H1 (cell line): ENCODE results near the gene GTF2IRD1. TPM values are rescaled to one million over a fixed set of nuclear protein-coding genes. Genes with fewer than 3 reads are reported as not detected.
"Not testable (repeated sequence)": the region's sequence is repeated elsewhere in the genome, so short reads cannot be mapped to it uniquely, and the experiment has no call there.

ENCODE experiments used
- CTCF ChIA-PET: fragments of 300-600 bp; sonication (Branson Sonifier 250); formaldehyde crosslinking; loops from one replicate; lab custom pipeline; 2021; ENCODE audit not compliant: partially characterized antibody; lab: Charles Lee
- POLR2A ChIA-PET: fragments of 300-600 bp; sonication (Branson Sonifier 250); formaldehyde crosslinking; loops from one replicate; lab custom pipeline; 2021; ENCODE audit warnings: inconsistent platforms; ENCODE audit not compliant: partially characterized antibody; lab: Charles Lee
- DNase-seq, 2 experiments: peaks; one replicate each; pipeline versions ENCODE4 v3.0.0 to v3.0.0-alpha.2; 2010 to 2022; ENCODE audit warnings: low spot score in 2 of 2, low read depth in 1 of 2, mixed read lengths in 1 of 2
- FAIRE-seq: peaks from 2 replicates; lab custom pipeline; 2011; peaks lifted over from hg19 to GRCh38; lab: Jason Lieb, UNC
- H2AFZ ChIP-seq: 2 replicates; pipeline ENCODE4 v1.8.1; 2012; ENCODE audit warnings: low read length, inconsistent platforms
- H2AK5ac ChIP-seq: 2 replicates; pipeline ENCODE4 v1.6.1; 2013; ENCODE audit warnings: low read depth, low read length
- H2BK120ac ChIP-seq: replicated peaks from 2 replicates; pipeline ENCODE3; 2013; ENCODE audit warnings: low read depth, low read length, inconsistent platforms
- H2BK12ac ChIP-seq: 2 replicates; pipeline ENCODE4 v1.6.1; 2013; ENCODE audit warnings: low read depth, low read length
- H2BK15ac ChIP-seq: 2 replicates; pipeline ENCODE4 v1.6.1; 2013; ENCODE audit warnings: low read length
- H2BK20ac ChIP-seq: 2 replicates; pipeline ENCODE4 v1.6.1; 2013; ENCODE audit warnings: low read length
- H2BK5ac ChIP-seq: 2 replicates; pipeline ENCODE4 v1.6.1; 2013; ENCODE audit warnings: low read depth, low read length
- H3K14ac ChIP-seq: 2 replicates; pipeline ENCODE4 v1.6.1; 2013; ENCODE audit warnings: inconsistent platforms; ENCODE audit not compliant: insufficient read length
- H3K18ac ChIP-seq: 2 replicates; pipeline ENCODE4 v1.6.1; 2013; ENCODE audit warnings: low read length; ENCODE audit errors: extremely low read depth
- H3K23ac ChIP-seq: 2 replicates; pipeline ENCODE4 v1.6.1; 2013; ENCODE audit warnings: inconsistent platforms; ENCODE audit not compliant: insufficient read length
- H3K23me2 ChIP-seq: 2 replicates; pipeline ENCODE4 v1.6.1; 2013; ENCODE audit warnings: low read depth, low read length
- H3K27ac ChIP-seq: 2 replicates; pipeline ENCODE4 v1.6.1; 2011; ENCODE audit warnings: low read depth, low read length, inconsistent platforms
- H3K27me3 ChIP-seq, 4 experiments: replicated peaks in 1 of 4; 1 replicate in 1 of 4; 2 replicates in 3 of 4; pipeline versions ENCODE4 v1.6.1 to v1.8.1; 2011 to 2013; ENCODE audit warnings: low read length in 3 of 4, mild to moderate bottlenecking in 3 of 4, inconsistent platforms in 2 of 4, mixed read lengths in 2 of 4, moderate library complexity in 1 of 4; ENCODE audit not compliant: control insufficient read depth in 3 of 4, insufficient read depth in 3 of 4; ENCODE audit errors: extremely low read depth in 1 of 4
- H3K36me3 ChIP-seq, 4 experiments: 2 replicates each; pipeline versions ENCODE4 v1.6.1 to v1.8.1; 2011 to 2013; ENCODE audit warnings: mild to moderate bottlenecking in 4 of 4, low read length in 3 of 4, moderate library complexity in 2 of 4, control low read depth in 1 of 4, inconsistent platforms in 1 of 4; ENCODE audit not compliant: insufficient read depth in 4 of 4, control insufficient read depth in 2 of 4
- H3K4ac ChIP-seq: replicated peaks from 2 replicates; pipeline ENCODE3; 2013; ENCODE audit warnings: low read length, low read depth, mixed read lengths, inconsistent platforms; ENCODE audit not compliant: insufficient read length
- H3K4me1 ChIP-seq, 4 experiments: replicated peaks in 1 of 4; 1 replicate in 1 of 4; 2 replicates in 3 of 4; pipeline versions ENCODE4 v1.6.1 to v1.8.1; 2011 to 2013; ENCODE audit warnings: low read length in 3 of 4, inconsistent platforms in 2 of 4, mixed read lengths in 1 of 4; ENCODE audit not compliant: insufficient read depth in 4 of 4, control insufficient read depth in 3 of 4
- H3K4me2 ChIP-seq, 2 experiments: 2 replicates each; pipeline versions ENCODE4 v1.6.1 to v1.8.1; 2011 to 2013; ENCODE audit warnings: low read depth in 2 of 2, low read length in 2 of 2, control low read depth in 1 of 2, inconsistent platforms in 1 of 2, mild to moderate bottlenecking in 1 of 2; ENCODE audit not compliant: insufficient read depth in 1 of 2
- H3K4me3 ChIP-seq, 4 experiments: fragments of 200-600, 300-600 bp in 1 of 4; sonication (generic), shearing (Covaris generic), sonication (Bioruptor Twin) in 1 of 4; 2 replicates each; pipeline versions ENCODE4 v1.5.1 to v1.8.1; 2011 to 2016; ENCODE audit warnings: low read length in 4 of 4, low read depth in 3 of 4, control low read depth in 2 of 4, inconsistent platforms in 2 of 4, mild to moderate bottlenecking in 2 of 4, mixed read lengths in 1 of 4, moderate library complexity in 1 of 4; ENCODE audit not compliant: insufficient read depth in 2 of 4; ENCODE audit errors: extremely low read depth in 1 of 4
- H3K56ac ChIP-seq: replicated peaks from 2 replicates; pipeline ENCODE3; 2013; ENCODE audit warnings: low read depth, mild to moderate bottlenecking, mixed read lengths, low read length, inconsistent platforms; ENCODE audit not compliant: insufficient read length
- H3K79me1 ChIP-seq: 2 replicates; pipeline ENCODE4 v1.6.1; 2013; ENCODE audit warnings: low read depth, low read length, control low read depth
- H3K79me2 ChIP-seq, 2 experiments: 2 replicates each; pipeline versions ENCODE4 v1.6.1 to v1.8.1; 2012 to 2013; ENCODE audit warnings: low read length in 2 of 2, mild to moderate bottlenecking in 2 of 2, inconsistent platforms in 1 of 2; ENCODE audit not compliant: insufficient read depth in 2 of 2, control insufficient read depth in 1 of 2
- H3K9ac ChIP-seq, 4 experiments: replicated peaks in 1 of 4; 1 replicate in 1 of 4; 2 replicates in 3 of 4; pipeline versions ENCODE4 v1.6.1 to v1.8.1; 2011 to 2013; ENCODE audit warnings: low read depth in 3 of 4, low read length in 3 of 4, control low read depth in 2 of 4, mild to moderate bottlenecking in 2 of 4, moderate library complexity in 2 of 4, inconsistent platforms in 1 of 4; ENCODE audit errors: extremely low read depth in 1 of 4
- H3K9me3 ChIP-seq, 2 experiments: 2 replicates each; pipeline versions ENCODE4 v1.6.1 to v1.8.1; 2012 to 2013; ENCODE audit warnings: mild to moderate bottlenecking in 2 of 2, moderate library complexity in 2 of 2, control low read depth in 1 of 2, inconsistent platforms in 1 of 2, low read depth in 1 of 2, low read length in 1 of 2, mixed read lengths in 1 of 2; ENCODE audit not compliant: insufficient read depth in 2 of 2
- H4K20me1 ChIP-seq, 2 experiments: replicated peaks in 1 of 2; 2 replicates each; pipeline versions ENCODE3 to v1.8.1; 2011 to 2013; ENCODE audit warnings: inconsistent platforms in 2 of 2, low read length in 2 of 2, mild to moderate bottlenecking in 1 of 2; ENCODE audit not compliant: insufficient read depth in 2 of 2, control insufficient read depth in 1 of 2
- H4K5ac ChIP-seq: 2 replicates; pipeline ENCODE4 v1.6.1; 2013; ENCODE audit warnings: low read length, low read depth, mixed read lengths, inconsistent platforms; ENCODE audit not compliant: insufficient read length
- H4K8ac ChIP-seq: 2 replicates; pipeline ENCODE4 v1.8.0; 2013; ENCODE audit warnings: mild to moderate bottlenecking, moderate library complexity, low read length, inconsistent platforms; ENCODE audit not compliant: insufficient read depth; ENCODE audit errors: extremely low read depth
- H4K91ac ChIP-seq: replicated peaks from 2 replicates; pipeline ENCODE3; 2013; ENCODE audit warnings: low read length, mixed read lengths, inconsistent platforms; ENCODE audit not compliant: insufficient read length
- WGBS, 2 experiments: shearing (Covaris generic) in 1 of 2; methylation state at CpG; one replicate each; pipeline versions ENCODE4 v1.1.6 to v1.1.7; 2013 to 2015; ENCODE audit warnings: low lambda C conversion rate in 2 of 2, mixed read lengths in 2 of 2, inconsistent platforms in 1 of 2, low coverage in 1 of 2, missing lambda C conversion rate in 1 of 2; ENCODE audit not compliant: insufficient replicate concordance in 2 of 2, insufficient coverage in 1 of 2, insufficient read length in 1 of 2; ENCODE audit errors: extremely low coverage in 1 of 2, missing lambda C conversion rate in 1 of 2; 5-methylcytosine and 5-hydroxymethylcytosine counted together
- polyA plus RNA-seq, 7 experiments: library from polyadenylated mRNA; depleted of rRNA in 3 of 7; stranded (reverse) in 5 of 7; unstranded in 2 of 7; fragments of >200 nt in 5 of 7; fragments of 200-250 nt in 2 of 7; gene quantifications; 1 replicate in 5 of 7; 2 replicates in 1 of 7; 4 replicates in 1 of 7; pipeline versions ENCODE4 v1.2.1 to v1.2.3, GENCODE V29; 2011 to 2013; ENCODE audit warnings: missing spikeins in 2 of 7, mixed read lengths in 2 of 7
- total RNA-seq: library from RNA; stranded (reverse); fragmentation: NEBNext Ultra II Directional; extraction: Animal tissue kit (Norgen Biotek cat#: 25700); gene quantifications from 2 replicates; pipeline ENCODE4 v1.2.1, GENCODE V29; 2021

The GTF2IRD1 gene
- total and polyA plus RNA-seq, 2 of the 8 experiments (the other 6 are each of a cell fraction or from before 2014, with no cell fraction given), result 27.4 to 45.4 TPM

DNA sequence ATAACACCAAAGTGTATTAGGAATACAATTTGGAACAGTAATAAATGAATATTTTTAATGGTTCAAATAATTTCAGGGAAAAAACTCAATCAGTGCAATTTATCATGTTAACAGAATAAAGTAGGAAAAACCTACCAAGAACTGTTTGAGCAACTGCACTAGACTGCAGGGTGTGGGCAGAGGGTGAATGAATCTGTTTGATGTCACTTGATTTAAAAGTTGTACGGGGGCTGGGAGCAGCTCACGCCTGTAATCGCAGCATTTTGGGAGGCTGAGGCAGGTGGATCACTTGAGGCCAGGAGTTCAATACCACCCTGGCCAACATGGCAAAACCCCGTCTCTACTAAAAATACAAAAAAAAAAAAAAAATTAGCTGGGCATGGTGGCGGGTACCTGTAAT is 42.1 kb upstream of the GTF2IRD1 start:
- H3K36me3 ChIP-seq, H2AK5ac ChIP-seq, H2BK120ac ChIP-seq, H2BK5ac ChIP-seq, H3K27ac ChIP-seq, H3K23me2 ChIP-seq, H2BK12ac ChIP-seq, H3K4ac ChIP-seq, H3K4me3 ChIP-seq, H3K56ac ChIP-seq, FAIRE-seq, H4K5ac ChIP-seq, H3K79me1 ChIP-seq, H3K79me2 ChIP-seq, H4K91ac ChIP-seq, H4K20me1 ChIP-seq, H3K9ac ChIP-seq, H2AFZ ChIP-seq, H3K14ac ChIP-seq, H3K18ac ChIP-seq, DNase-seq, H3K27me3 ChIP-seq, H3K4me2 ChIP-seq, H4K8ac ChIP-seq, H2BK20ac ChIP-seq, H3K4me1 ChIP-seq, H2BK15ac ChIP-seq, H3K9me3 ChIP-seq, H3K23ac ChIP-seq: not testable (repeated sequence)
- WGBS, 2 experiments, result 89% methylated on average over 3 of the region's 5 CpGs; no CpG with 5 or more reads in 1 of the 2 experiments
- CTCF ChIA-PET, result interaction anchor here (0.7 to 5.1 kb wide), 3 partner anchors 10 to 205 kb away, joined by 3 to 30 read pairs (median 4); no protein-coding TSS in a partner anchor
- POLR2A ChIA-PET, result interaction anchor here (0.7 kb wide), 1 partner anchor 93 kb away, joined by 8 read pairs; no protein-coding TSS in a partner anchor
